Activated CD4-positive, alpha-beta memory T cell treated with anti-CD3 and anti-CD28 coated beads for 36 hours (primary cell): ENCODE results near the gene ZNF318. TPM values are rescaled to one million over a fixed set of nuclear protein-coding genes. Genes with fewer than 3 reads are reported as not detected.
"Not testable (repeated sequence)": the region's sequence is repeated elsewhere in the genome, so short reads cannot be mapped to it uniquely, and the experiment has no call there.

Experiments used
- CTCF ChIA-PET: fragments of 350-600 bp; sonication (Branson Sonifier 250); formaldehyde crosslinking; loops from one replicate; lab custom pipeline; 2021; ENCODE audit warnings: antibody characterized with exemption, inconsistent platforms; lab: Charles Lee
- POLR2A ChIA-PET: fragments of 350-600 bp; sonication (Branson Sonifier 250); formaldehyde crosslinking; loops from one replicate; lab custom pipeline; 2021; ENCODE audit warnings: antibody characterized with exemption; lab: Charles Lee
- DNase-seq: peaks from one replicate; pipeline ENCODE4 v3.0.0-alpha.2; 2020
- H3K27ac Mint-ChIP-seq: one replicate; pipeline ENCODE4 v1.8.0; 2021; ENCODE audit warnings: mixed read lengths
- H3K27me3 Mint-ChIP-seq: one replicate; pipeline ENCODE4 v1.8.0; 2021; ENCODE audit warnings: mixed read lengths
- H3K36me3 Mint-ChIP-seq: one replicate; pipeline ENCODE4 v1.8.0; 2021; ENCODE audit warnings: mixed read lengths
- H3K4me1 Mint-ChIP-seq: one replicate; pipeline ENCODE4 v1.8.0; 2021; ENCODE audit warnings: low read depth, mixed read lengths
- H3K4me3 Mint-ChIP-seq: one replicate; pipeline ENCODE4 v1.8.0; 2021; ENCODE audit warnings: mild to moderate bottlenecking, mixed read lengths
- H3K9me3 Mint-ChIP-seq: one replicate; pipeline ENCODE4 v1.8.0; 2021; ENCODE audit warnings: mixed read lengths
- intact Hi-C: fragments of 100-400 bp; cut with micrococcal nuclease; formaldehyde crosslinking; loops from one replicate; pipeline ENCODE4 v1.15.1; 2023
- total RNA-seq, 2 experiments: library from RNA; stranded (reverse); gene quantifications; one replicate each; pipeline ENCODE4 v1.2.3, GENCODE V29; 2021

Gene ZNF318
- total RNA-seq, 2 experiments from 2014 or later, result 12.1 to 12.7 TPM

DNA sequence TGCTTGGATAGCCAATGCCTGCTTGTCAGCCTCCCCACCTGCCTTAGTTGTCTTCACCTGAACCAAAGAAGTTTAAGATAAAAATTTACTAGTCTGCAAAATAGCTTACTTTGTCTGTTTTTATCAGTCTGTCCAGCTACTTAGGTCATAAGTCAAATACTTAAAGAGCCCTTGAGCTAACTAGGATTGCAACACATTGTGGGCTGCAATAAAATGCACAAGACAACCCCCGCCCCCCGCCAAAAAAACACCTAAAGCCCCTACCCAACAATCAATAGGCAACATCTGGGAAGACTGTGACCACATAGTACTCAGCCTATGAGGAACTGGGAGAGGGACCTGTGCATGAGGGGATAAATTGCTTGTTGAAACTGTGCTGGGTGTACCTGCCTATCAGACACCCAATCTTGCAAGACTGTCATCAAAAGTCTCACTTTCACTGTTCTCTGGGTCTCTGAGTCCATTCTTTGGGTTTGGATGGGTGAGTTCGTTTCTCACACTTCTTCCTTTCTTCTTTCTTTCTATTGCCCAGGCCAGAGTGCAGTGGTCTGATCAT lies 30.6 kb upstream of the ZNF318 start:
- intact Hi-C loops, result loop anchor here (2.0 kb wide), 1 partner anchor 17 kb away; no protein-coding TSS in a partner anchor
- no peak for DNase-seq
- no peaks in the 10 kb centered on the region for H3K36me3 Mint-ChIP-seq
- no peaks in the 10 kb centered on the region for H3K27me3 Mint-ChIP-seq
- peaks cover 2% of the 10 kb centered on the region for H3K4me1 Mint-ChIP-seq
- ChIA-PET POLR2A (no interaction called here), CTCF (interaction anchor here (2.3 kb wide), 1 partner anchor 139 kb away, joined by 7 read pairs; no protein-coding TSS in a partner anchor)
- H3K9me3 Mint-ChIP-seq, result no peaks in the 10 kb centered on the region
- no peak overlapping the region for H3K27ac Mint-ChIP-seq
- no peak overlapping the region for H3K4me3 Mint-ChIP-seq

DNA sequence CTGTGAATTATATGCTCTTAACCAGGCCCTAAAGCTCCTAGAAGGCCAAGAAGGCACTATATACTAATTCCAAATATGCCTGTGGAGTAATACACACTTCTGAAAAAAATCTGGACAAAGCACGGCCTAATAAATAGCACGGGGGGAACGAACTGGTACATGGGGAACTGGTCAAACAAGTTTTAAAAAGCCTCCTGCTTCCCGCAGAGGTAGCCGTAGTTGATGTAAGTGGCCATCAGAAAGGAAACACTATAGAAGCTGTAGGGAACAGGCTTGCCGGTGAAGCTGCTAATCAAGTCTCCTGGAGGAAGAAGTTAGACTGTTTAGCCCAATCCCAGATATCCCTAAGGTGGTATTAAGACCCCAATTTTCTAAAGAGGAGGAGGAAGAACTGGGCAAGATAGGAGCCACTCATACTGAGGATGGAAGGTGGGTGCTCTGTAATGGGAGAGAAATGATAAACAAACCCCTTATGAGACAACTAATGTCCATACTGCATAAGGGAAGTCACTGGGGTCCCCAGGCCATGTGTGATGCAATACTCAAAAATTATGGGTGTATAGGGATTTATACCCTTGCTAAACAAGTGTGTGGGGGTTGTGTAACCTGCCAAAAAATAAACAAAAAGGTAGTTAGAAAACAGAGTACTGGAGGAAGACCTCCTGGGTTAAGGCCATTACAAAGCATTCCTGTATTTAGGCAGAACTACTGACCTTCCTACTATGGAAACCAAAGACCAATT lies 27.1 kb upstream of the ZNF318 start:
- intact Hi-C loops, result no loop called here
- H3K4me3 Mint-ChIP-seq, result no peak overlapping the region
- POLR2A ChIA-PET, result no interaction called here
- H3K36me3 Mint-ChIP-seq, result no peaks in the 10 kb centered on the region
- H3K27me3 Mint-ChIP-seq, result no peaks in the 10 kb centered on the region
- DNase-seq, result no peak
- H3K27ac Mint-ChIP-seq, result no peak overlapping the region
- no peaks in the 10 kb centered on the region for H3K9me3 Mint-ChIP-seq
- peaks cover 7% of the 10 kb centered on the region for H3K4me1 Mint-ChIP-seq
- CTCF ChIA-PET, result interaction anchor here (1.0 to 2.4 kb wide), 5 partner anchors 10 to 133 kb away, joined by 3 to 11 read pairs (median 8); no protein-coding TSS in a partner anchor

DNA sequence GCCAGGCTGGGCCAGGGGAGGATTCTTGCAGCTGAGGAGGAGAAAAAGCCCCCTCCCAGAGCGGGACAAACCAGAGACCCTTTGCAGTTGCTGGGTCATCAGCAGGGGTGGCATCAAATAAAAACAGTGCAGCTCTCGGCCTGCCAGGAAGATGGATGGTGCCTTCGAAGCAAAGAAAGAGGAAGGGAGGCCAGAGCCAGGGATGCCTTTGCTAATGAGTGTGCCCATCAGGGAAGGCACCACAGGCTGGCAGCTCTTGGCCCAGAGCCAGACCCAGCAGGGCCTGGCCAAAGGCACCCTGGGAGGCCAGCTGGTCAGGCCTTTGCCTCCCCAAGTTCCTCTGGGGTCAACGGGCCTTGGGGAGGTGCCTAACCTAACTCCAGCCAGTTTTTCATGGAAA lies 26.3 kb upstream of the ZNF318 start:
- intact Hi-C loops, result no loop called here
- POLR2A ChIA-PET, result no interaction called here
- no peak overlapping the region for H3K27ac Mint-ChIP-seq

GRCh38 chr6:43394982-43395381 lies 25.5 kb upstream of the ZNF318 start:
- Mint-ChIP-seq H3K36me3 (no peaks in the 10 kb centered on the region), H3K27me3 (no peaks in the 10 kb centered on the region), H3K4me3 (no peak overlapping the region), H3K4me1 (peaks cover 22% of the 10 kb centered on the region), H3K9me3 (no peaks in the 10 kb centered on the region), H3K27ac (no peak overlapping the region)
- ChIA-PET POLR2A (interaction anchor here (0.6 kb wide), 1 partner anchor 136 kb away, joined by 4 read pairs; no protein-coding TSS in a partner anchor), CTCF (interaction anchor here (2.4 kb wide), 1 partner anchor 9 kb away, joined by 8 read pairs; no protein-coding TSS in a partner anchor)
- DNase-seq, result no peak
- intact Hi-C loops, result no loop called here

More for the DNA sequence above, 26.3 kb upstream of the ZNF318 start:
- CTCF ChIA-PET, result interaction anchor here (1.1 to 2.4 kb wide), 2 partner anchors 9 to 132 kb away, joined by 3 to 8 read pairs; no protein-coding TSS in a partner anchor
- peaks cover 15% of the 10 kb centered on the region for H3K4me1 Mint-ChIP-seq
- H3K4me3 Mint-ChIP-seq, result no peak overlapping the region
- no peaks in the 10 kb centered on the region for H3K27me3 Mint-ChIP-seq
- no peaks in the 10 kb centered on the region for H3K9me3 Mint-ChIP-seq
- no peak for DNase-seq
- H3K36me3 Mint-ChIP-seq, result no peaks in the 10 kb centered on the region

GRCh38 chr6:43393602-43394001 lies 24.2 kb upstream of the ZNF318 start:
- intact Hi-C loops, result no loop called here
- POLR2A ChIA-PET, result interaction anchor here (1.2 kb wide), 1 partner anchor 12 kb away, joined by 3 read pairs; no protein-coding TSS in a partner anchor
- Mint-ChIP-seq H3K4me1 (peaks cover 22% of the 10 kb centered on the region), H3K9me3 (no peaks in the 10 kb centered on the region), H3K27ac (no peak overlapping the region), H3K27me3 (no peaks in the 10 kb centered on the region), H3K36me3 (no peaks in the 10 kb centered on the region), H3K4me3 (no peak overlapping the region)
- DNase-seq, result no peak
- CTCF ChIA-PET, result no interaction called here

DNA sequence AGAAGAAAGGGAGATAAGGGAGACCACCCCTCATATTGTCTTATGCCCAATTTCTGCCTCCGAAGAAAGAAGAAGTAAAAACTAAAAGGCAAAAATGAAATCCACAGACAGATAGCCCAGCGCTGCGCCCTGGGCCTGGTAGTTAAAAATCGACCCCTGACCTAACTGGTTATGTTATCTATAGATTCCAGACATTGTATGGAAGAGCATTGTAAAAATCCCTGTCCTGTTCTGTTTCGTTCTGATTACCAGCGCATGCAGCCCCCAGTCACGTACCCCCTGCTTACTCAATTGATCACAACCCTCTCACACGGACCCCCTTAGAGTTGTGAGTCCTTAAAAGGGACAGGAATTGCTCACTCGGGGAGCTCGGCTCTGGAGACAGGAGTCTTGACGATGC lies 23.7 kb upstream of the ZNF318 start:
- H3K27ac Mint-ChIP-seq, H3K4me3 Mint-ChIP-seq, intact Hi-C loops, CTCF ChIA-PET, H3K27me3 Mint-ChIP-seq, DNase-seq, H3K36me3 Mint-ChIP-seq, H3K9me3 Mint-ChIP-seq: not testable (repeated sequence)
- H3K4me1 Mint-ChIP-seq, result peaks cover 22% of the 10 kb centered on the region
- POLR2A ChIA-PET, result interaction anchor here (1.2 kb wide), 1 partner anchor 11 kb away, joined by 3 read pairs; no protein-coding TSS in a partner anchor

- intact Hi-C loops, result no loop called here
- CTCF ChIA-PET, result interaction anchor here (1.3 kb wide), 1 partner anchor 83 kb away, joined by 3 read pairs; the partner anchor contains the start of gene CRIP3
- DNase-seq, result peak; percentile 59
- H3K27me3 Mint-ChIP-seq, result no peaks in the 10 kb centered on the region
- peaks cover 20% of the 10 kb centered on the region for H3K4me1 Mint-ChIP-seq
- POLR2A ChIA-PET, result no interaction called here
- H3K36me3 Mint-ChIP-seq, result no peaks in the 10 kb centered on the region
- H3K4me3 Mint-ChIP-seq, result peak overlapping the region; percentile 53
- no peak overlapping the region for H3K27ac Mint-ChIP-seq
- H3K9me3 Mint-ChIP-seq, result no peaks in the 10 kb centered on the region
Observed at GRCh38 chr6:43391440-43392031, 22.1 kb upstream of the ZNF318 start.

DNA sequence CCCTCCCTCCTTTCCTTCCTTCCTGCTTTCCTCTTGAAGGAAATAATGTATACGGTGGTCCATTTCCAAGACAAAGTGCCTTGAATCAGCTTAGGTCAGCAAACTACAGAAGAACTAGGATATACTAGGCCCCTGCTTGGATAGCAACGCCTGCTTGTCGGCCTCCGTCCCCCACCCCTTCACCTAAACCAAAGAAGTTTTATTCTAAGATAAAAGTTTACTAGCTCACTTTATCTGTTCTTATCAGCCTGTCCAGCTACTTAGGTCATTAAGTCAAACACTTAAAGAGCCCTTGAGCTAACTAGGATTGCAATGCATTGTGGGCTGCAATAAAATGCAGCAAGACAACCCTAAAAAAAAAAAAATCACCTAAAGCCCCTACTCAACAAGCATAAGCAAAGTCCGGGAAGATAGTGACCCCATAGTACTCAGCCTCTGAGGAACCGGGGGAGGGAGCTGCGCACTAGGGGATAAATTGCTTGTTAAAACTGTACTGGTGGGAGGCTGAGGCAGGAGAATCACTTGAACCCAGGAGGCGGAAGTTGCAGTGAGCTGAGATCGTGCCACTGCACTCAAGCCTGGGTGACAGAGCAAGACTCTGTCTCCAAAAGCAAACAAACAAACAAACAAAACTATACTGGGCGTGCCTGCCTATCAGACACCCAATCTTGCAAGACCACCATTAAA lies 21.4 kb upstream of the ZNF318 start:
- DNase-seq, POLR2A ChIA-PET, H3K36me3 Mint-ChIP-seq, H3K9me3 Mint-ChIP-seq, H3K27ac Mint-ChIP-seq, H3K27me3 Mint-ChIP-seq, intact Hi-C loops: not testable (repeated sequence)
- Mint-ChIP-seq H3K4me1 (peaks cover 24% of the 10 kb centered on the region), H3K4me3 (peak overlapping the region; percentile 53)
- CTCF ChIA-PET, result interaction anchor here (0.9 to 1.3 kb wide), 2 partner anchors 36 to 83 kb away, joined by 3 read pairs; partner anchors contain the start of genes ABCC10 and CRIP3

DNA sequence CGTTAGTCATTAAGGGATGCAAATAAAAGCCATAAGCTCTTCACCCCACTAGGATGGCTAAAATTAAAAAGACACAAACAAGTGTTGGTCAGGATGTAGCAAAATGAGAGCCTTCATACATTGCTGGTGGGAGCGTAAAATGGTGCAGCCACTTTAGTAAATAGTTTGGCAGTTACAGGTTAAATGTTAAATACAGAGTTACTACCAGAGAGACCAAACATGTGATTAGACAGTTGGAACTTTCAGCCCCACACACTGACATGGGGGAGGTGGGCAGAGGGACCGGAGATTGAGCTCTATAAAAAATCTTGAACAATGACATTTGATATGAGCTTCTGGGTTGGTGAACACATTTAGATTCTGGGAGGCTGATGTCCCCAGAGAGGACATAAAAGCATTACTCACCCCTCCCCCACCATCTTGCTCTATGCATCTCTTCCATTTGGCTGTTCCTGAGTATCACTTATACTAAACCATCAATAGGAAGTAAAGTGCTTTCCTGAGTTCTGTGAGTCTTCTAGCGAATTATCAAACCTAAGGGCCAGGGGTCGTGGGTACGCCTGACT lies 20.4 kb upstream of the ZNF318 start:
- H3K36me3 Mint-ChIP-seq, result no peaks in the 10 kb centered on the region

GRCh38 chr6:43386492-43386891 lies 17.0 kb upstream of the ZNF318 start:
- intact Hi-C loops, result loop anchor here (1.0 kb wide), 1 partner anchor 120 kb away; no protein-coding TSS in a partner anchor
- Mint-ChIP-seq H3K9me3 (no peaks in the 10 kb centered on the region), H3K27ac (no peak overlapping the region), H3K36me3 (no peaks in the 10 kb centered on the region), H3K4me3 (no peak overlapping the region), H3K27me3 (no peaks in the 10 kb centered on the region), H3K4me1 (peaks cover 55% of the 10 kb centered on the region)
- ChIA-PET POLR2A (no interaction called here), CTCF (interaction anchor here (0.7 to 1.7 kb wide), 12 partner anchors 9 to 123 kb away, joined by 3 to 10 read pairs (median 4); partner anchors contain the start of gene LRRC73)
- DNase-seq, result no peak

More for the DNA sequence above, 20.4 kb upstream of the ZNF318 start:
- CTCF ChIA-PET, result interaction anchor here (0.9 to 1.0 kb wide), 4 partner anchors 8 to 38 kb away, joined by 3 to 5 read pairs (median 3); partner anchors contain the start of genes ABCC10 and ZNF318
- no peaks in the 10 kb centered on the region for H3K27me3 Mint-ChIP-seq
- POLR2A ChIA-PET, result interaction anchor here (1.0 kb wide), 1 partner anchor 166 kb away, joined by 3 read pairs; no protein-coding TSS in a partner anchor
- no peak overlapping the region for H3K27ac Mint-ChIP-seq
- H3K9me3 Mint-ChIP-seq, result no peaks in the 10 kb centered on the region
- DNase-seq, result no peak
- H3K4me3 Mint-ChIP-seq, result no peak overlapping the region
- H3K4me1 Mint-ChIP-seq, result peaks cover 30% of the 10 kb centered on the region
- intact Hi-C loops, result no loop called here
